Panc1 (cell line): Measurements from ENCODE around the gene AHRR.

Experiments
- POLR2AphosphoS5 ChIP-seq: IDR thresholded peaks from 2 replicates; pipeline ENCODE4 v1.6.1; 2012; ENCODE audit warnings: mild to moderate bottlenecking, low read depth, low read length, moderate library complexity
- TCF7L2 ChIP-seq: IDR thresholded peaks from 2 replicates; pipeline ENCODE4 v1.6.1; 2011; ENCODE audit warnings: mild to moderate bottlenecking, low read depth, low read length, inconsistent platforms
- TF ChIP-seq, protein P1 (sequence below), 2 experiments: IDR thresholded peaks; 2 replicates each; pipeline ENCODE4 v1.6.1; 2011 to 2012; ENCODE audit warnings: low read depth in 2 of 2, control low read depth in 1 of 2, low read length in 1 of 2, mild to moderate bottlenecking in 1 of 2, moderate library complexity in 1 of 2; ENCODE audit not compliant: insufficient read depth in 1 of 2
- TF ChIP-seq, protein P2 (sequence below): fragments of 450-650 bp; IDR thresholded peaks from 2 replicates; pipeline ENCODE4 v1.5.1; 2017; ENCODE audit warnings: mild to moderate bottlenecking

DNA sequence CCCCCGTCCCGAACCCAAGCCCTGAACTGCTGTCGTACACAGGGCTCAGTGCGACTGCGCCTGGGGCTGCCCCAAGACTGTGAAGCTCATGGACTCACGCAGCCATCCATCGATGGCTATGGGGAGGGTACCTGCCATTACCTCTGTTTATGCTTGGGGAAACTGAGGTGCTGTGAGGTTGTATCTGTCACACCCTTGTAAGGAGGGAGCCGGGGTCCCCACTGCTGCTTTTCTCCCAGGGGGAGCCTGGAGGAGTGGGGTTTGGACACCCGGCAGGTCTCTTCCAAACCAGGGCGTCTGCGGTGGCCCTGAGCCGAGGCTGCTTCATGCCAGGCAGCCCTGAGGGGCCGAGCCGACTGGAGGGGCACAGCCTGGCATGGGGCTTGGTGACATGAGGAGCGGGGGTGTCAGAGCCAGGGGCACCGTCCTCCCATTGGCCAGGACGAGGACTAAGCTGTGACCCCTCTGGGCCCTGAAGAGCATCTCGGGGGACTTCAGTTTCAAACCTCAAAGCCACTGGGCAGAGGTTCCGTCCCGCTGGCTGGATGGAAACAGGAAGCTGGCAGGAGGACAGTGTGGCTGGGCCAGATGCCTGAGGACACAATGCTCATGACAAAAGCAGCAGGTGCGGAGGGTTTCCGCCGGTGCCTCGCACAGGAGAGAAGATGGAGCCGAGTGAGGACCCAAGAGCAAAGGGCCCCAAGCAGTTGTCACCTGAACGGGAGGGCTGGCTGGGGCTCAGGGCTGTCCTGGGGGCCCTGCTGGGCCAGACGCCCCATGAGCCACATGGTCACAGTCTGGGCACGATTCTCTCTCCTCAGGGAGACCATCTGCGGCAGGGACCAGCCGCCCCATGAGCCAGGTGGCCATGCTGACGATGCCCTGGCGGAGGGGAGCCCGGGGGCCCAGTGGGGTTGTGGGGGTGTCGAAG lies 67.0 kb downstream of the AHRR start:
- TF ChIP-seq, protein P1, sequence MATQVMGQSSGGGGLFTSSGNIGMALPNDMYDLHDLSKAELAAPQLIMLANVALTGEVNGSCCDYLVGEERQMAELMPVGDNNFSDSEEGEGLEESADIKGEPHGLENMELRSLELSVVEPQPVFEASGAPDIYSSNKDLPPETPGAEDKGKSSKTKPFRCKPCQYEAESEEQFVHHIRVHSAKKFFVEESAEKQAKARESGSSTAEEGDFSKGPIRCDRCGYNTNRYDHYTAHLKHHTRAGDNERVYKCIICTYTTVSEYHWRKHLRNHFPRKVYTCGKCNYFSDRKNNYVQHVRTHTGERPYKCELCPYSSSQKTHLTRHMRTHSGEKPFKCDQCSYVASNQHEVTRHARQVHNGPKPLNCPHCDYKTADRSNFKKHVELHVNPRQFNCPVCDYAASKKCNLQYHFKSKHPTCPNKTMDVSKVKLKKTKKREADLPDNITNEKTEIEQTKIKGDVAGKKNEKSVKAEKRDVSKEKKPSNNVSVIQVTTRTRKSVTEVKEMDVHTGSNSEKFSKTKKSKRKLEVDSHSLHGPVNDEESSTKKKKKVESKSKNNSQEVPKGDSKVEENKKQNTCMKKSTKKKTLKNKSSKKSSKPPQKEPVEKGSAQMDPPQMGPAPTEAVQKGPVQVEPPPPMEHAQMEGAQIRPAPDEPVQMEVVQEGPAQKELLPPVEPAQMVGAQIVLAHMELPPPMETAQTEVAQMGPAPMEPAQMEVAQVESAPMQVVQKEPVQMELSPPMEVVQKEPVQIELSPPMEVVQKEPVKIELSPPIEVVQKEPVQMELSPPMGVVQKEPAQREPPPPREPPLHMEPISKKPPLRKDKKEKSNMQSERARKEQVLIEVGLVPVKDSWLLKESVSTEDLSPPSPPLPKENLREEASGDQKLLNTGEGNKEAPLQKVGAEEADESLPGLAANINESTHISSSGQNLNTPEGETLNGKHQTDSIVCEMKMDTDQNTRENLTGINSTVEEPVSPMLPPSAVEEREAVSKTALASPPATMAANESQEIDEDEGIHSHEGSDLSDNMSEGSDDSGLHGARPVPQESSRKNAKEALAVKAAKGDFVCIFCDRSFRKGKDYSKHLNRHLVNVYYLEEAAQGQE (IDR thresholded peaks at IDR 0.05; ENCODE audit: insufficient read depth in 1 of 2, low read depth in 2 of 2, low read length in 1 of 2), result no peak
- TF ChIP-seq, protein P2, sequence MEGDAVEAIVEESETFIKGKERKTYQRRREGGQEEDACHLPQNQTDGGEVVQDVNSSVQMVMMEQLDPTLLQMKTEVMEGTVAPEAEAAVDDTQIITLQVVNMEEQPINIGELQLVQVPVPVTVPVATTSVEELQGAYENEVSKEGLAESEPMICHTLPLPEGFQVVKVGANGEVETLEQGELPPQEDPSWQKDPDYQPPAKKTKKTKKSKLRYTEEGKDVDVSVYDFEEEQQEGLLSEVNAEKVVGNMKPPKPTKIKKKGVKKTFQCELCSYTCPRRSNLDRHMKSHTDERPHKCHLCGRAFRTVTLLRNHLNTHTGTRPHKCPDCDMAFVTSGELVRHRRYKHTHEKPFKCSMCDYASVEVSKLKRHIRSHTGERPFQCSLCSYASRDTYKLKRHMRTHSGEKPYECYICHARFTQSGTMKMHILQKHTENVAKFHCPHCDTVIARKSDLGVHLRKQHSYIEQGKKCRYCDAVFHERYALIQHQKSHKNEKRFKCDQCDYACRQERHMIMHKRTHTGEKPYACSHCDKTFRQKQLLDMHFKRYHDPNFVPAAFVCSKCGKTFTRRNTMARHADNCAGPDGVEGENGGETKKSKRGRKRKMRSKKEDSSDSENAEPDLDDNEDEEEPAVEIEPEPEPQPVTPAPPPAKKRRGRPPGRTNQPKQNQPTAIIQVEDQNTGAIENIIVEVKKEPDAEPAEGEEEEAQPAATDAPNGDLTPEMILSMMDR, result no peak
- no peak for TF ChIP-seq POLR2AphosphoS5
- TF ChIP-seq TCF7L2, result no peak
